HG03378 (cell line): ENCODE measurements around the gene BUD13.
A peak's percentile ranks its signal among the peaks of the same experiment; 100 is the strongest.

Experiments
- ATAC-seq: cut with Tn5 transposase; IDR thresholded peaks from one replicate; pipeline ENCODE4 v1.9.1; 2021; ENCODE audit warnings: mild to moderate bottlenecking, moderate library complexity; ENCODE audit not compliant: unreplicated experiment

Gene BUD13

DNA sequence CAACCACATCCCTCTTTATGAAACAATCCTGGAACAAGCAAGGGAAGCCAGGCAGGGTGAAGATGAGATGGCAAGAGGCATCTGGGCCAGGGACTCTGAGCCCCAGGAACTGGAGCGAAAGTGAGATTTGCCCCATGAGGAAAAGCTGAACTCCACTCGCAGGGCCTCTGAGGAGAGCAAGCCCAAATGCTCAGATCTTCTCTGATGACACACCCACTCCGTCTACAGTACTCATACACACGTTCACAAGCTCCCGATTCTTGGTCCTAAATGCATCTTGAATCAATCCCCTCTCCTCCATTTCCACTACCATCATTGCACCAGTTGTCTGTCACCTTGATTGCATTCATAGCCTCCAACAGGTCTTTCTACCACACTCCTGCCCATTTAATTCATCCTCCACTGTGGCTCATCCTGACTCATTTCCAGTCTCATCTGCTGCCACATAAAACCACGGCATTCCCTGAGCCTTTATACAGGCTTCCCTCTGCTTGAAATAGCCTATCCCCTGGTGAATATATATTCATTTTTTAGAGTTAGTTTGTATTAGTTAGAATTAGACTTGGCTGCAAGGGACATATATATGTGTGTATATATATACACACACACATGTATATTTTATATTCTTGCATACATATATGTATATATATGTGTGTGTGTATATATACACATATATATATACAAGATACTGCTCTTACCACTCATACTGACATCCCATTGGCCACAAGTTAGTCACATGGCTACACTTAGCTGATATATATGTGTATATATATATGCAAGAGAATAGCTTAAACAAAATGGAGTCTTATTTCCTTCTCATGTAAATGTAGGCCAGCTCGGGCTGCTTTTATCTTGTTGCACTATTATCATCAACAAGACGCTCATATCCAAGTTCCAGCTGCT is 20.3 kb upstream of the BUD13 start:
- no peak for ATAC-seq

GRCh38 chr11:116792144-116792868 is 19.5 kb upstream of the BUD13 start:
- ATAC-seq = no peak

- no peak for ATAC-seq
Observed at GRCh38 chr11:116791813-116792143, 19.0 kb upstream of the BUD13 start, which contains the start of gene APOA5. Gene APOA5, minus strand, starts transcription at chr11:116791879. Its CDS starts 19 bp downstream, at chr11:116791860.

DNA sequence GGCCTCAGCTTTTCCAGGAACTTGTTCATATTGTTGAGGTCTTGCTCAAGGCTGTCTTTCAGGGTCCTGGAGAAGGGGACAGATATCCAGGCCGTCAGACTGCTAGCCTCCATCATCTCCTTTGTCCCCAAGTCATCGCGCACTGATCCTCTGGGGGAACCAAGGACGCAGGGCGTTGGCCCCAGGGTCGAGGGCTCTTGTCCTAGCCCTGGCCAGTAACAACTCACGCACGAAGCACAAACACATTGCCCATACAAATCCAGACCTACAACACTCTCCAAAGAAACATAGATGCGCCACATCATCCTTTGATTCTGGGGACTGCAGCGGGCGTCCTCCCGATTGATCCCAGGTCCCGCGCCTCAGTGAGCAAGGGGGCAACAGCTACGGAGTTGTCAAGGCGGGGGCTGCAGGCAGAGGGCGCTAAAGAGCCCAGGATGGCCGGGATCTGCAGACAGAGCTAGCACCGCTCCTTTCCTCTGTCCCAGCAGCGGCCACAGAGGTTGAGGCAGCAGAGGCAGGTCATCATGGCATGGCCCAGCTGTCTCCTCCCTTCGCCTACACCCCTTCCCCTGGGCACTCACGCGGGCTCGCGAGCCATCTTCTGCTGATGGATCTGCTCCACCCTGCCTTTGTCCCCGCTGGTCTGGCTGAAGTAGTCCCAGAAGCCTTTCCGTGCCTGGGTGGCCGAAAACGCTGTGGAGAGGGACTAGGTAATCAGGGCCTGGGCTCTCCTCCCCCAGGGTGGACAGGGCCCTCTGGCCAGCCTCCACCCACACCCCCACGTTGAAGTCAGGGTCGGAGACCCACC is 18.4 kb upstream of the BUD13 start:
- no peak for ATAC-seq

GRCh38 chr11:116790167-116791001 is 17.6 kb upstream of the BUD13 start:
- no peak for ATAC-seq

GRCh38 chr11:116788975-116789374 is 16.2 kb upstream of the BUD13 start:
- no peak for ATAC-seq

DNA sequence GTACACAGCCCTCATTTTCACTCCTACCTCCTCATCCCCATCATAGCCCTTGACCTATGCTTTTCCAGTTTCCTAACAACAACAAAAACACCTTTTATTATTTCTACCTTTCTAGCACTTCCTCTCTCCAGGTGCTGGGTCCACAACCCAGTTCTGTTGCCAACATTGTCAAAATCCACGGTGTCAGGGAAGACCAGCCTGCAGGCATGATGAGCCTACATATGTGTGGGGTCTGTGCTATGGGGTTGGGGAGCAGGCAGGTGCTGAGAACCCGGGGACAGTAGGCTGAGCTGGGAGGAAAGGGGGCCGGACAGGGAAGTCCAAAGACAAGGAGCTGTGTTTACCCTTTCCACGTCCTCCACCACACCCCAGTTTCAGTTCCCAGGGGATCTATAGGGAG is 15.7 kb upstream of the BUD13 start:
- no peak for ATAC-seq

DNA sequence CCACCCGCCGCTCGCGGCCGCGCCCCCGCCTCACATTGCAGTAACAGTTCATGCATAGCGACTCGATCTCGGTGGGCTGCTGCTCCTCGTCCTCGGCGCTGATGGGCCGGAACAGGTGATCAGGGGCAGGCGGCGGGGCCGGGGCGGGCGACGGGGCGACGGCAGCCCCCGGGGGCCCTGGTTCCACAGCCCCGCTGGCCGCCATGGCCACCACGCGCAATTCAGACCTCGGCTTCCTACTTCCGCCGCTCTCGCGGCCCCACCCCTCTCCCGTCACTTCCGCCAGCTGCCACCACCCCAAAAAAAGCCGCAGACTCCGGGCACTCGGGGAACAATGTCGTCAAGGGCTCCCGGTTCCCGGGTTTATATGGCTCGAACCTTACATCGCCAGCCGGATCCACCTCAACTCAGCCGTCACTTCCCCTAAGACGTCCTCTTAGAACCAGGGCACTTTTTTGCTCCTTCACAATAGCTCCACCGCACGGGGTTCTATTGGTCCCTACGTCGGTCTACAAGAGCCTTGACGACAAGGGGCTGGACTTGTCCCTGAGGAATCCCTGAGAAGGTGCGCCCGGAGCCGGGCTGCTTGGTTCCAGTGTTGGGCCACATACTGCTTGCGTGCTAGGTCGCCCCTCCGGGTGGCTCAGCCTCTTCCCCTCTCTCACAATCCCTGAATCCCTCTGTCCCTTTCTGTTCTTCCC is 15.1 kb upstream of the BUD13 start, which contains the start of gene ZPR1:
TSS of gene ZPR1 (minus strand) at position 238 of the 701 bp plus-strand sequence. CDS start at position 205, 33 bp downstream.
- peak; percentile 52 for ATAC-seq

- ATAC-seq = no peak
Observed at GRCh38 chr11:116787436-116787785, 14.6 kb upstream of the BUD13 start.

GRCh38 chr11:116786966-116787365 is 14.2 kb upstream of the BUD13 start:
- no peak for ATAC-seq

DNA sequence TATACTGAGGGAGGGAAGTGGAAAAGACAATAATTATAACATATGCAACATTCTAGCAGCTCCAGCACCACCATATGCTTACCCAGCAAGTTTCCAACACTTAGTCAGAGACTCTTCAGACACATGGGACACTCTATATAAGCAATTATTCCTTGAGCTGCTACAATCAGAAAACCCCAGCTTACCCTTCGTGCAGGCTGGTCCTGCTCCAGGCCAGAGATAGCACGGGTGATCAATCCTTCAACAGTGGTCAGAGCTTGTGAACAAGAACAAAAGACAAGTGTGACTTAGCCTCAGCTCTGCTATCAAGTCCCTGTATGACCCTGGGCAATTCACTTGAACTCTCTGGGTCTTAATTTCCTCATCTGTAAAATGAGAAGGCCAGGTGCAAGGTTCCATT is 13.5 kb upstream of the BUD13 start:
- no peak for ATAC-seq

- ATAC-seq = no peak
Observed at GRCh38 chr11:116782728-116783127, 9.9 kb upstream of the BUD13 start.

DNA sequence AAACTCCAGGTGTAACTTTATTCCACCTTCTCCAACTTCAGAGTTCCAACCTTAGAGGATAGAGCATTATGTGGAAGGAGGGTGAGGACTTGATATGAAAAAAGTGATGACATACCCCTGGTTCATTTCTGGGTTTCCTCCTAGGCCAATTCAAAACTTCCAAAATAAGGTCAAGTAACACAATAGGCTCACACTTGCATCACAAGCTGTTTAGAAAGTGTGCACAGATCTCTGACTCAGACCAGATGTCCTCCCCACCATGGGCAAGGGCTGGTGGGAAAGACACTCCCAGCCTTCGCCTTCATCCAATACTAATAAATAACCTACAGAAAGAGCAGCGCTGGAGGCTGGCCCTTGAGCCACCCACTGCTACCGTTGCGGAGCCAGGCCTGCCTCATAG is 5.8 kb upstream of the BUD13 start:
- ATAC-seq = no peak

- no peak for ATAC-seq
Observed at GRCh38 chr11:116777056-116777455, 4.3 kb upstream of the BUD13 start.

DNA sequence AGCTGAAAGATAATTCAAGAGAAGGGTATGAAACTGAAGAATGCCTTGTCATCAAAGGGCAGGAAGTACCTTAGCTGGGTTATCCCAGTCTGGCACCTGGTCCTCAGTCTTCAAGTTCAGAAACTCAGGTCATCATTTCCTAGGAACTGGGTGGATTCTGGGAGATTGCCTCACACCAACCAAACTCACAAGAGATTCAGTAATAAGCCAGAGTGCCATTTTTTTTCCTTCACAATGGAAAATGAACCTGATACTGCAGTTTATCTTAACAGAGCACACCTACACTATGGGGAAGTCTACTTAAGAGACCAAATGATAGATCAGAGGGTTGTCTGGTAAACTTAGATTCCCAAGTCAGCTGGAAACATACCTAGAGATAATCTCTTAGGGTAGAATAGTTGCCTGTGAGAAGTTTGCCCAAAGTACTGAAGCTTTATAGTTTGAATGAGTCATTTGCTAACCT is 3.8 kb upstream of the BUD13 start:
- ATAC-seq = no peak

DNA sequence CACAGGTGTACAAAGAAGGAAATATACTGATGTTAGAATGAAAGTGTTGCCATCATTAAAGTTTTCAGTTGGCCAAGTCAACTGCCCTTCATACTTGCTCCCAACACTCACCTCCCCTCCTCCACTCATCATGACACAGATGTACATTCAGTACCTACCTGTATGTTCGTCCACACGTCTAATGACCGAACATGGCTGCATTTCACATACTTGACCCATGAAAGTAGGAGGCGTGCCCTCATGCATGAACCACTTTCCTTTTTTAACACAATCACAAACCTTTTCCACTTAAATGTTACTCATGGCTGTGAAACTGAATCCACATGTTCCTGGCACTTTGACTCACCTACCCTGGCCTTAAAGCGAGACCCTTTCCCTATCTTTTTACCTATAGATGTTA is 3.2 kb upstream of the BUD13 start:
- ATAC-seq = no peak

GRCh38 chr11:116774661-116775060 is 1.9 kb upstream of the BUD13 start:
- ATAC-seq = no peak

DNA sequence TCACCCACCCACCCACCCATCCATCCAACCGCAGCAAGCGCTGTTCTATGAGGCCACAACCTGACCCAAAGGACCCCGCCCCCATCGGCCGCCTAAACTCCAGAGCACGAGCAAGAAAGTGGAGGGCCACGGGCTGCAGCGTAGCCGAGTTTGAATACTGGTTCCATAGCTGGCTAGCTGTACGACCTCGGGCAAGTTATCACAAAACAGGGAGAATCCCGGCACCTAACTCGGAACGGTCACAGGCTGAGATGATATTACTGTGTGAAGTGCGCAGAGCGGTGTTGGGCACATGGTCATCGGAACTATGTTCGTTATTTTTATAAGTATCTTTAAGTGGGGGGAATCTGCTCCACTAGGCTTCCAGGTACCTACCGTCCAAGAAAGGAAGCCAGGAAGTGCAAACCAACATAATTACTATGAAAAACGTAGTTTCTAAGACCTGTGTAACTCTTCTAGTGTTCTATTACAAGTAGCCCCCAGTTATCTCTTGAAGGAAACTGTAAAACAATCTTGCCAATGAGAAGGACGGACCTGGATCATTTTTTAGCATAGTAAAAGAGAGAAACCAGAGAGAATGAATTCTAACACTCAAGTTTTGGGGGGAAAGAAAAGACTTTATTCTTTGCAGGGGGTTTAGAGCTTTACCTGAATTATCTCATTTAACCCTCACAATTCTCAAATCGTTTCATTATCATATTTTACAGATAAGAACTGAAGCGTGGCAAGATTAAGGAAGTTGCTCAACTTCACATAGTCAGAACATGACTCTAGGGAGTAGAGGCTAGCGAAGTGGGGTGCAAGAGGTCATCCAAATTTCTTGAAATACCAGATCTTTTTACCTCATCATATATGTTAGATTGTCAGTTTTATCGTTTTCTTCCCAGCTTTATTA is 663 bp upstream of the BUD13 start:
- peak; percentile 34 for ATAC-seq

DNA sequence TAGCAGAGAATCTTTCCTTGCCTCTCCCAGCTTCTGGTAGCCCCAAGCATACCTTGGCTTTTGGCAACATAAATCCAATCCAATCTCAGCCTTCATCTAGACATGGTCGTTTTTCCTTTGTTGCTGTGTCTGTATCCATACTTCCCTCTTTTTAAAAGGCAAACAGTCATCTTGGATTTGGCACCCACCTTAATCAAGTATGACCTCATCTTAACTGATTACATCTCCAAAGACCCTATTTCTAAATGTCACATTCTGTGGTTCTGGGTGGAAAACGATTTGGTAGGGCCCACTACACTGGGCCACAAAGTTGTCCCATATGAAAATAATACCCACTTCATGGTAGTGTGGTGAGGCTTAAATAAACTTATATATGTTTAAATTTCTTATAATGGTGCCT is 852 bp downstream of the BUD13 start:
- no peak for ATAC-seq
